Loucy (cell line): ENCODE data around the gene CDC40.

Source experiments
- H2AFZ ChIP-seq: fragments of 200-600 bp; sonication (generic); 2 replicates; pipeline ENCODE4 v1.6.0; 2016; ENCODE audit warnings: antibody characterized with exemption, mild to moderate bottlenecking, low read length, moderate library complexity
- H3F3A ChIP-seq: fragments of 200-600 bp; 2 replicates; pipeline ENCODE4 v1.6.0; 2016; ENCODE audit warnings: antibody characterized with exemption, low read depth, mild to moderate bottlenecking
- H3K27me3 ChIP-seq: fragments of 200-600 bp; sonication (generic); 2 replicates; pipeline ENCODE4 v1.6.1; 2014; ENCODE audit warnings: low read length, mild to moderate bottlenecking; ENCODE audit not compliant: insufficient read depth, poor library complexity, severe bottlenecking
- H3K36me3 ChIP-seq: fragments of 200-600 bp; sonication (generic); 2 replicates; pipeline ENCODE4 v1.6.1; 2016; ENCODE audit warnings: low read length; ENCODE audit not compliant: insufficient read depth
- H3K4me1 ChIP-seq: fragments of 200-600 bp; sonication (generic); 2 replicates; pipeline ENCODE4 v1.5.1; 2014; ENCODE audit warnings: low read length, mild to moderate bottlenecking; ENCODE audit not compliant: insufficient read depth, poor library complexity, severe bottlenecking
- H3K4me2 ChIP-seq: fragments of 200-600 bp; sonication (generic); 2 replicates; pipeline ENCODE4 v1.6.0; 2014; ENCODE audit warnings: antibody characterized with exemption, low read length, low read depth, mild to moderate bottlenecking; ENCODE audit not compliant: poor library complexity, severe bottlenecking
- H3K4me3 ChIP-seq: fragments of 200-600 bp; sonication (generic); 2 replicates; pipeline ENCODE4 v1.5.1; 2014; ENCODE audit warnings: low read length, mild to moderate bottlenecking, mixed read lengths; ENCODE audit not compliant: poor library complexity, severe bottlenecking
- H3K79me2 ChIP-seq: fragments of 200-600 bp; sonication (generic); 2 replicates; pipeline ENCODE4 v1.6.1; 2014; ENCODE audit warnings: low read length; ENCODE audit not compliant: insufficient read depth
- H3K9ac ChIP-seq: fragments of 200-600 bp; sonication (generic); 2 replicates; pipeline ENCODE4 v1.6.0; 2014; ENCODE audit warnings: mild to moderate bottlenecking, low read depth, low read length, moderate library complexity; ENCODE audit not compliant: poor library complexity, severe bottlenecking
- H3K9me2 ChIP-seq: fragments of 200-600 bp; sonication (generic); replicated peaks from 2 replicates; pipeline ENCODE4 v1.6.1; 2016; ENCODE audit warnings: low read depth, low read length, mixed read lengths
- H3K9me3 ChIP-seq: fragments of 200-600 bp; sonication (generic); 2 replicates; pipeline ENCODE4 v1.6.1; 2014; ENCODE audit warnings: mild to moderate bottlenecking, antibody characterized with exemption, low read length, low read depth; ENCODE audit not compliant: insufficient read depth
- H4K20me1 ChIP-seq: fragments of 200-600 bp; sonication (generic); 2 replicates; pipeline ENCODE4 v1.6.0; 2014; ENCODE audit warnings: antibody characterized with exemption, low read length, mild to moderate bottlenecking; ENCODE audit not compliant: insufficient read depth, poor library complexity, severe bottlenecking
- EZH2phosphoT487 ChIP-seq: fragments of 200-600 bp; IDR thresholded peaks from 2 replicates; pipeline ENCODE4 v1.6.1; 2018; ENCODE audit warnings: antibody characterized with exemption, mild to moderate bottlenecking, moderate library complexity, borderline replicate concordance
- TF ChIP-seq, protein P1 (sequence below): fragments of 200-600 bp; sonication (generic); conservative IDR thresholded peaks from 2 replicates; pipeline ENCODE4 v1.5.1; 2014; ENCODE audit warnings: mild to moderate bottlenecking, antibody characterized with exemption, low read length

The CDC40 gene

DNA sequence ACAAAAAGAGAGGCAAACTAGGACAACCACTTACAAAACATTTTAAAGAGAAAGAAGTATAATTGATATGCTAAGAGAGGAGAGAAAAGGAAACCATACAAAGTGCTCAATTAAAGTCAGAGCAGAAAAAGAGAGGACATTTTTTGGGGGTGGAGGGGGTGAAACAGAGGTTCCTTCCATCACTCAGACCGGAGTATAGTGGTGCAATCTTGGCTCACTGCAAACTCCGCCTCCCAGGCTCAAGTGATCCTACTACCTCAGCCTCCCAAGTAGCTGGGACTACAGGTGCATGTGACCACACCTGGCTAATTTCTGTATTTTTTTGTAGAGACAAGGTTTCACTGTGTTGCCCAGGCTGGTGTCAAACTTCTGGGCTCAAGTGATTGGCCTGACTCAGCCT is 10.1 kb upstream of the CDC40 start:
- Histone ChIP-seq H3K9me3 (no peaks in the 10 kb centered on the region), H4K20me1 (peaks cover 36% of the 10 kb centered on the region), H3K9me2 (no peaks in the 10 kb centered on the region), H3K4me3 (no peak overlapping the region), H3K27me3 (no peaks in the 10 kb centered on the region), H3K9ac (no peak overlapping the region), H3K4me2 (no peak overlapping the region), H2AFZ (no peak overlapping the region), H3F3A (no peaks in the 10 kb centered on the region), H3K36me3 (no peaks in the 10 kb centered on the region), H3K79me2 (peaks cover 89% of the 10 kb centered on the region), H3K4me1 (peaks cover 43% of the 10 kb centered on the region)
- no peak for TF ChIP-seq EZH2phosphoT487
- TF ChIP-seq, protein P1, sequence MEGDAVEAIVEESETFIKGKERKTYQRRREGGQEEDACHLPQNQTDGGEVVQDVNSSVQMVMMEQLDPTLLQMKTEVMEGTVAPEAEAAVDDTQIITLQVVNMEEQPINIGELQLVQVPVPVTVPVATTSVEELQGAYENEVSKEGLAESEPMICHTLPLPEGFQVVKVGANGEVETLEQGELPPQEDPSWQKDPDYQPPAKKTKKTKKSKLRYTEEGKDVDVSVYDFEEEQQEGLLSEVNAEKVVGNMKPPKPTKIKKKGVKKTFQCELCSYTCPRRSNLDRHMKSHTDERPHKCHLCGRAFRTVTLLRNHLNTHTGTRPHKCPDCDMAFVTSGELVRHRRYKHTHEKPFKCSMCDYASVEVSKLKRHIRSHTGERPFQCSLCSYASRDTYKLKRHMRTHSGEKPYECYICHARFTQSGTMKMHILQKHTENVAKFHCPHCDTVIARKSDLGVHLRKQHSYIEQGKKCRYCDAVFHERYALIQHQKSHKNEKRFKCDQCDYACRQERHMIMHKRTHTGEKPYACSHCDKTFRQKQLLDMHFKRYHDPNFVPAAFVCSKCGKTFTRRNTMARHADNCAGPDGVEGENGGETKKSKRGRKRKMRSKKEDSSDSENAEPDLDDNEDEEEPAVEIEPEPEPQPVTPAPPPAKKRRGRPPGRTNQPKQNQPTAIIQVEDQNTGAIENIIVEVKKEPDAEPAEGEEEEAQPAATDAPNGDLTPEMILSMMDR, result no peak

DNA sequence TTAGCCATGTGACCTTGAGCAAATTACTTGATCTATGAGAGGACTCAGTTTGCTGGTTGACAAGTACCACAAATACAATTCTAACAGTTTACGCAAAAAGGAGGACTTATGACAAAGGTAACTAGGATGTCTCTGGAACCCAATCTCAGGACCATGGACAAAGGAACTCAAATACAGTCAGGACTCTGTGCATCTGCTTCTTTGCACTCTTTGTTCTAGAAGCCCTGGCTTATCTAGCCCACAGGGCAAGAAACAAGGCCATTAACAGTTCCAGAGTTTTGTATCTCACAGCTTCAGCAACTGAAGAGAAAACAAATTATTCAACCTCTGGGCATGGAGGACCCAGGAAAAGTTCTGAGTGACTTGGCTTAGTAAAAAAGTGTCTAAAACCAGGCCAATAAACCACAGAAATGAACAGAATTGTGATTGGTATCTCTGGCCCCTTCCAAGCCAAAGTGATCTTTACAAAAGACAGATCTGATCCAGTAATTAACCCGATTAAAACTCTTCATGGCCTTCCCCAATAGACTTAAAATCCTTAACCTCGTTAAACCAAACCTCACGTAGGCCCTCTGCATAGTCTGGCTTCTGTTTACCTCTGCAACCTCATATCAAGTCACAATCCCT is 6.6 kb upstream of the CDC40 start:
- Histone ChIP-seq H3K9ac (no peak overlapping the region), H2AFZ (no peak overlapping the region), H3K9me2 (no peaks in the 10 kb centered on the region), H3K27me3 (no peaks in the 10 kb centered on the region), H3K4me3 (no peak overlapping the region), H3K79me2 (peaks cover 89% of the 10 kb centered on the region), H3K4me1 (peaks cover 59% of the 10 kb centered on the region), H3F3A (no peaks in the 10 kb centered on the region), H3K36me3 (no peaks in the 10 kb centered on the region), H3K4me2 (peak overlapping the region; percentile 94), H3K9me3 (no peaks in the 10 kb centered on the region), H4K20me1 (peaks cover 60% of the 10 kb centered on the region)
- TF ChIP-seq, protein P1, result no peak
- no peak for TF ChIP-seq EZH2phosphoT487

DNA sequence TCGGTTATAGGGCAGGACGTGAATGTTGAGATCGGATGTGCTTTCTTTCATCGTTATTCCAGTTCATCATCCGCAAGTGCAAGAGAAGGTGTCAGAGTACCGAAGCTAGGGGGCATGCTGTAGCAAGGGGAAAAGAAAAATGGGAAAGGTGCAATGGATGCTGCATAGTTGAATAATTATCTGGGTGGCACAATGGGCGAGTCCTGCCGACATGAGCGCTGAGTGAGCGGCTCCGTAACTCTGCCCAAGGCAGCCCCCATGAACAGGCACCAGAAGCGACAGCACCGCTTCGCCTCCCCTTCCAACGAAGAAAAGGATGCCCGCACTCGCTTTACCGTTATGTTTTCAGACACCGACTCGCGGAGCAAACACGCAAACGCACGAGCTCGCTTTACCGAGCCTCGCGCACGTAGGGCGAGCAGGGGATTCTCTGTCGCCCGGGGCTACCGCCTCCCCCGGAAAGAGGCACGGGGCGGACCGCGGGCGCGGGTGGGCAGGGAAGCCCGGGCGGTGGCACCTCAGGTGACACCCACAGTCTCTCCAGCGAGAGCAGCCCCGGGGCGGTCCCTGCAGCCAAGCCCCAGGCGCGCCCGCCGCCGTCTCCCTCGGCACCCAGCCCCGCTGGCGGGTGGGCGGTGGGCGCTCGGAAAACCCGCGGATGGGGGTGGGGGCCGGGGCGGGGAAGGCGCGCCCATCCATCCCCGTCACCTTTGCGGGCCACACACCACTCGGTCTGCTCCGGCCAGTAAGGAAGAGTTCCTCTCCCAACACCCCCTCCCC is 1.4 kb upstream of the CDC40 start:
- peaks cover 63% of the 10 kb centered on the region for H3K4me1 ChIP-seq
- H3K4me3 ChIP-seq, result peak overlapping the region; percentile 82
- no peaks in the 10 kb centered on the region for H3K36me3 ChIP-seq
- no peaks in the 10 kb centered on the region for H3K27me3 ChIP-seq
- H3K9me2 ChIP-seq, result no peaks in the 10 kb centered on the region
- TF ChIP-seq, protein P1, result peak; percentile 67
- no peak for TF ChIP-seq EZH2phosphoT487
- H3K4me2 ChIP-seq, result peak overlapping the region; percentile 94
- no peaks in the 10 kb centered on the region for H3F3A ChIP-seq
- no peaks in the 10 kb centered on the region for H3K9me3 ChIP-seq
- H3K9ac ChIP-seq, result peak overlapping the region; percentile 72
- peaks cover 78% of the 10 kb centered on the region for H3K79me2 ChIP-seq
- peak overlapping the region; percentile 97 for H2AFZ ChIP-seq
- peaks cover 67% of the 10 kb centered on the region for H4K20me1 ChIP-seq
